Activated T-helper 17 cell treated with anti-CD3 and anti-CD28 coated beads, Interleukin-2, amount 50 U/mL, for 72 hours (primary cell): ENCODE data around the gene NTNG1. TPM values are rescaled to one million over a fixed set of nuclear protein-coding genes. Genes with fewer than 3 reads are reported as not detected.
A peak's percentile ranks its signal among the peaks of the same experiment; 100 is the strongest.

Experiments
- ATAC-seq: fragments of 150-1000 bp; cut with Tn5 transposase; replicated peaks from 2 replicates; pipeline ENCODE4 v1.10.0; 2021; ENCODE audit warnings: mild to moderate bottlenecking, moderate library complexity
- H3K27ac Mint-ChIP-seq: one replicate; pipeline ENCODE4 v1.8.0; 2022; ENCODE audit warnings: mixed read lengths
- H3K27me3 Mint-ChIP-seq: one replicate; pipeline ENCODE4 v1.8.0; 2022; ENCODE audit warnings: mixed read lengths
- H3K36me3 Mint-ChIP-seq: one replicate; pipeline ENCODE4 v1.8.0; 2022; ENCODE audit warnings: low read depth, mild to moderate bottlenecking, mixed read lengths
- H3K4me1 Mint-ChIP-seq: one replicate; pipeline ENCODE4 v1.8.0; 2022; ENCODE audit warnings: mixed read lengths
- H3K4me3 Mint-ChIP-seq: one replicate; pipeline ENCODE4 v1.8.0; 2022; ENCODE audit warnings: mild to moderate bottlenecking, mixed read lengths
- H3K9me3 Mint-ChIP-seq: one replicate; pipeline ENCODE4 v1.8.0; 2022; ENCODE audit warnings: mixed read lengths
- total RNA-seq, 2 donors: library from RNA; stranded (reverse); gene quantifications; one replicate each; pipeline ENCODE4 v1.2.3, GENCODE V29; 2022

NTNG1 gene
- total RNA-seq, 2 donors from 2014 or later: not detected

GRCh38 chr1:107486349-107486748 is 345.5 kb downstream of the NTNG1 start:
- H3K27me3 Mint-ChIP-seq: peaks cover 16% of the 10 kb centered on the region
- no peaks in the 10 kb centered on the region for H3K36me3 Mint-ChIP-seq
- no peak overlapping the region for H3K4me3 Mint-ChIP-seq
- no peak for ATAC-seq
- no peaks in the 10 kb centered on the region for H3K4me1 Mint-ChIP-seq
- H3K9me3 Mint-ChIP-seq: no peaks in the 10 kb centered on the region
- no peak overlapping the region for H3K27ac Mint-ChIP-seq

- Mint-ChIP-seq H3K9me3 (no peaks in the 10 kb centered on the region), H3K27me3 (peaks cover 8% of the 10 kb centered on the region), H3K4me1 (no peaks in the 10 kb centered on the region)
Observed at GRCh38 chr1:107487506-107487905, 346.7 kb downstream of the NTNG1 start.

GRCh38 chr1:107491582-107491981 is 350.7 kb downstream of the NTNG1 start:
- H3K27ac Mint-ChIP-seq: no peak overlapping the region
- H3K4me3 Mint-ChIP-seq: no peak overlapping the region
- no peaks in the 10 kb centered on the region for H3K36me3 Mint-ChIP-seq
- no peaks in the 10 kb centered on the region for H3K9me3 Mint-ChIP-seq
- ATAC-seq: no peak
- H3K4me1 Mint-ChIP-seq: no peaks in the 10 kb centered on the region
- H3K27me3 Mint-ChIP-seq: peaks cover 7% of the 10 kb centered on the region

More at GRCh38 chr1:107487506-107487905, 346.7 kb downstream of the NTNG1 start:
- Mint-ChIP-seq H3K36me3 (no peaks in the 10 kb centered on the region), H3K4me3 (no peak overlapping the region), H3K27ac (no peak overlapping the region)
- no peak for ATAC-seq

GRCh38 chr1:107493111-107493716 is 352.4 kb downstream of the NTNG1 start:
- H3K4me3 Mint-ChIP-seq: no peak overlapping the region
- H3K4me1 Mint-ChIP-seq: no peaks in the 10 kb centered on the region
- peaks cover 10% of the 10 kb centered on the region for H3K27me3 Mint-ChIP-seq
- no peak overlapping the region for H3K27ac Mint-ChIP-seq
- no peaks in the 10 kb centered on the region for H3K9me3 Mint-ChIP-seq
- no peak for ATAC-seq
- H3K36me3 Mint-ChIP-seq: no peaks in the 10 kb centered on the region

GRCh38 chr1:107494061-107494460 is 353.2 kb downstream of the NTNG1 start:
- H3K27me3 Mint-ChIP-seq: peaks cover 10% of the 10 kb centered on the region
- no peak overlapping the region for H3K4me3 Mint-ChIP-seq
- H3K4me1 Mint-ChIP-seq: no peaks in the 10 kb centered on the region
- no peaks in the 10 kb centered on the region for H3K9me3 Mint-ChIP-seq
- no peaks in the 10 kb centered on the region for H3K36me3 Mint-ChIP-seq
- ATAC-seq: no peak
- H3K27ac Mint-ChIP-seq: no peak overlapping the region

GRCh38 chr1:107496002-107496401 is 355.2 kb downstream of the NTNG1 start:
- no peak for ATAC-seq
- Mint-ChIP-seq H3K27ac (no peak overlapping the region), H3K4me3 (no peak overlapping the region), H3K9me3 (no peaks in the 10 kb centered on the region), H3K36me3 (no peaks in the 10 kb centered on the region), H3K27me3 (peaks cover 9% of the 10 kb centered on the region), H3K4me1 (no peaks in the 10 kb centered on the region)

GRCh38 chr1:107499139-107499744 is 358.4 kb downstream of the NTNG1 start:
- Mint-ChIP-seq H3K4me1 (no peaks in the 10 kb centered on the region), H3K27ac (no peak overlapping the region), H3K36me3 (no peaks in the 10 kb centered on the region), H3K27me3 (peaks cover 6% of the 10 kb centered on the region), H3K9me3 (no peaks in the 10 kb centered on the region), H3K4me3 (no peak overlapping the region)
- ATAC-seq: peak; percentile 53

- Mint-ChIP-seq H3K9me3 (no peaks in the 10 kb centered on the region), H3K4me1 (no peaks in the 10 kb centered on the region), H3K27ac (no peak overlapping the region), H3K4me3 (no peak overlapping the region), H3K36me3 (no peaks in the 10 kb centered on the region), H3K27me3 (peaks cover 6% of the 10 kb centered on the region)
- no peak for ATAC-seq
Observed at GRCh38 chr1:107501081-107501605, 360.3 kb downstream of the NTNG1 start.

- H3K27ac Mint-ChIP-seq: no peak overlapping the region
- no peak for ATAC-seq
- H3K4me3 Mint-ChIP-seq: no peak overlapping the region
- H3K27me3 Mint-ChIP-seq: peaks cover 3% of the 10 kb centered on the region
- peaks cover 6% of the 10 kb centered on the region for H3K9me3 Mint-ChIP-seq
- H3K4me1 Mint-ChIP-seq: no peaks in the 10 kb centered on the region
- no peaks in the 10 kb centered on the region for H3K36me3 Mint-ChIP-seq
Observed at GRCh38 chr1:107510347-107510746, 369.5 kb downstream of the NTNG1 start.

- Mint-ChIP-seq H3K4me3 (no peak overlapping the region), H3K4me1 (no peaks in the 10 kb centered on the region), H3K27me3 (peaks cover 3% of the 10 kb centered on the region), H3K9me3 (peaks cover 6% of the 10 kb centered on the region), H3K27ac (no peak overlapping the region), H3K36me3 (no peaks in the 10 kb centered on the region)
- ATAC-seq: no peak
Observed at GRCh38 chr1:107512836-107513235, 372.0 kb downstream of the NTNG1 start.

GRCh38 chr1:107514841-107515240 is 374.0 kb downstream of the NTNG1 start:
- H3K27me3 Mint-ChIP-seq: peaks cover 3% of the 10 kb centered on the region
- no peak overlapping the region for H3K27ac Mint-ChIP-seq
- H3K4me1 Mint-ChIP-seq: no peaks in the 10 kb centered on the region
- H3K36me3 Mint-ChIP-seq: no peaks in the 10 kb centered on the region
- no peak overlapping the region for H3K4me3 Mint-ChIP-seq
- peaks cover 2% of the 10 kb centered on the region for H3K9me3 Mint-ChIP-seq
- no peak for ATAC-seq

- Mint-ChIP-seq H3K27ac (no peak overlapping the region), H3K36me3 (no peaks in the 10 kb centered on the region), H3K27me3 (peaks cover 3% of the 10 kb centered on the region), H3K9me3 (no peaks in the 10 kb centered on the region), H3K4me1 (no peaks in the 10 kb centered on the region), H3K4me3 (no peak overlapping the region)
- ATAC-seq: no peak
Observed at GRCh38 chr1:107515702-107516101, 374.9 kb downstream of the NTNG1 start.

GRCh38 chr1:107523061-107523460 is 382.2 kb downstream of the NTNG1 start:
- no peak overlapping the region for H3K4me3 Mint-ChIP-seq
- H3K27ac Mint-ChIP-seq: no peak overlapping the region
- H3K4me1 Mint-ChIP-seq: no peaks in the 10 kb centered on the region
- no peak for ATAC-seq
- H3K36me3 Mint-ChIP-seq: no peaks in the 10 kb centered on the region
- no peaks in the 10 kb centered on the region for H3K9me3 Mint-ChIP-seq
- peaks cover 12% of the 10 kb centered on the region for H3K27me3 Mint-ChIP-seq

GRCh38 chr1:107523736-107524135 is 382.9 kb downstream of the NTNG1 start:
- no peak for ATAC-seq

GRCh38 chr1:107524301-107524700 is 383.5 kb downstream of the NTNG1 start:
- no peak overlapping the region for H3K27ac Mint-ChIP-seq
- no peaks in the 10 kb centered on the region for H3K4me1 Mint-ChIP-seq
- H3K27me3 Mint-ChIP-seq: peaks cover 19% of the 10 kb centered on the region
- no peaks in the 10 kb centered on the region for H3K36me3 Mint-ChIP-seq
- H3K9me3 Mint-ChIP-seq: no peaks in the 10 kb centered on the region
- no peak overlapping the region for H3K4me3 Mint-ChIP-seq
- no peak for ATAC-seq

More at GRCh38 chr1:107523736-107524135, 382.9 kb downstream of the NTNG1 start:
- Mint-ChIP-seq H3K36me3 (no peaks in the 10 kb centered on the region), H3K4me1 (no peaks in the 10 kb centered on the region), H3K9me3 (no peaks in the 10 kb centered on the region), H3K4me3 (no peak overlapping the region), H3K27me3 (peaks cover 17% of the 10 kb centered on the region), H3K27ac (no peak overlapping the region)
